Neural progenitor cell (in vitro differentiated cells): ENCODE results near the gene PPP6R3.

ENCODE experiments used
- EZH2phosphoT487 ChIP-seq: fragments of 200-600 bp; sonication (generic); IDR thresholded peaks from 2 replicates; pipeline ENCODE4 v1.6.1; 2017; ENCODE audit warnings: antibody characterized with exemption
- TF ChIP-seq, protein P1 (sequence below): fragments of 200-600 bp; sonication (generic); IDR thresholded peaks from 2 replicates; pipeline ENCODE4 v1.5.1; 2017; ENCODE audit warnings: antibody characterized with exemption, mild to moderate bottlenecking

DNA sequence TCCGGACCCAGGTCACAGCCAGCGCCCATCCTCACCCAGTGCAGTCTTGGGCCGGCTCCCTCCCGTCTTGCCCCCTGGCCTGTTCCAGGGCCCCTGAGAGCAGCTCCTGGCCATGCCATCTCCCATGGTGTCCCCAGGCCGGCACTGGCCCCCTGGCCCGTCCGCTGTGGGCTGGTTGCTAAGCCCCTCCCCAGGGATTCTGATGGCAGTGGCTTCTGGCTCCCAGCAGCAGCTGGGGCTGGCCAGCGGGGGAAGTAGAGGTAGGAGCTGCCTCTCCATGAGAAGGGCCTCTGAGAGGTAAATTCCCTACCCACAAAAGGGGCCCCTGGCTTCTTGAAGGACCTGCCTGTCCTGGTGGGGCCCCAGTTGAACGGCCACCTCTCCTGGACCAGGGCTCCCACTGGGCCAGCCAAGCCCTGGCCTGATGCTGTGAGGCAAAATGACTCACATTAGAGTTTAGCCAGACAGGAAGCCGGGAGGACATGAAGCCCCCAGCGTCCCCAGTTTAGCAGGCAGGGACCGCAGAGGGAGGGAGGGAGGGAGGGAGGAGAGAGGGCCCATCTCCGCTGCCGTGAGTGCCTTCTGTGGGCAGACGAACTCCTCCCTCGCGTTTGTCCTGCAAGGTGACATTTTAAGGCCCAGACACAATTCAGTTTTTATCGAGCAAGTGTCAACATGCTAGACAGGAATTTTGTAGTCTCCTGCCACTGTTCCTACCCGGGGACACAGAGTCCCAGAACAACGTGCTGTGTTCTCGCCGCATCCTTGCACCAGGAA is 190.8 kb downstream of the PPP6R3 start:
- TF ChIP-seq, protein P1, sequence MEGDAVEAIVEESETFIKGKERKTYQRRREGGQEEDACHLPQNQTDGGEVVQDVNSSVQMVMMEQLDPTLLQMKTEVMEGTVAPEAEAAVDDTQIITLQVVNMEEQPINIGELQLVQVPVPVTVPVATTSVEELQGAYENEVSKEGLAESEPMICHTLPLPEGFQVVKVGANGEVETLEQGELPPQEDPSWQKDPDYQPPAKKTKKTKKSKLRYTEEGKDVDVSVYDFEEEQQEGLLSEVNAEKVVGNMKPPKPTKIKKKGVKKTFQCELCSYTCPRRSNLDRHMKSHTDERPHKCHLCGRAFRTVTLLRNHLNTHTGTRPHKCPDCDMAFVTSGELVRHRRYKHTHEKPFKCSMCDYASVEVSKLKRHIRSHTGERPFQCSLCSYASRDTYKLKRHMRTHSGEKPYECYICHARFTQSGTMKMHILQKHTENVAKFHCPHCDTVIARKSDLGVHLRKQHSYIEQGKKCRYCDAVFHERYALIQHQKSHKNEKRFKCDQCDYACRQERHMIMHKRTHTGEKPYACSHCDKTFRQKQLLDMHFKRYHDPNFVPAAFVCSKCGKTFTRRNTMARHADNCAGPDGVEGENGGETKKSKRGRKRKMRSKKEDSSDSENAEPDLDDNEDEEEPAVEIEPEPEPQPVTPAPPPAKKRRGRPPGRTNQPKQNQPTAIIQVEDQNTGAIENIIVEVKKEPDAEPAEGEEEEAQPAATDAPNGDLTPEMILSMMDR = no peak
- TF ChIP-seq EZH2phosphoT487 = no peak
